OCI-M2 (cell line): ENCODE data around the gene ADAM12.

Source experiments
- DNase-seq: peaks from one replicate; lab custom pipeline; 2025; ENCODE audit not compliant: unreplicated experiment; lab: John Stamatoyannopoulos, UW

The ADAM12 gene

DNA sequence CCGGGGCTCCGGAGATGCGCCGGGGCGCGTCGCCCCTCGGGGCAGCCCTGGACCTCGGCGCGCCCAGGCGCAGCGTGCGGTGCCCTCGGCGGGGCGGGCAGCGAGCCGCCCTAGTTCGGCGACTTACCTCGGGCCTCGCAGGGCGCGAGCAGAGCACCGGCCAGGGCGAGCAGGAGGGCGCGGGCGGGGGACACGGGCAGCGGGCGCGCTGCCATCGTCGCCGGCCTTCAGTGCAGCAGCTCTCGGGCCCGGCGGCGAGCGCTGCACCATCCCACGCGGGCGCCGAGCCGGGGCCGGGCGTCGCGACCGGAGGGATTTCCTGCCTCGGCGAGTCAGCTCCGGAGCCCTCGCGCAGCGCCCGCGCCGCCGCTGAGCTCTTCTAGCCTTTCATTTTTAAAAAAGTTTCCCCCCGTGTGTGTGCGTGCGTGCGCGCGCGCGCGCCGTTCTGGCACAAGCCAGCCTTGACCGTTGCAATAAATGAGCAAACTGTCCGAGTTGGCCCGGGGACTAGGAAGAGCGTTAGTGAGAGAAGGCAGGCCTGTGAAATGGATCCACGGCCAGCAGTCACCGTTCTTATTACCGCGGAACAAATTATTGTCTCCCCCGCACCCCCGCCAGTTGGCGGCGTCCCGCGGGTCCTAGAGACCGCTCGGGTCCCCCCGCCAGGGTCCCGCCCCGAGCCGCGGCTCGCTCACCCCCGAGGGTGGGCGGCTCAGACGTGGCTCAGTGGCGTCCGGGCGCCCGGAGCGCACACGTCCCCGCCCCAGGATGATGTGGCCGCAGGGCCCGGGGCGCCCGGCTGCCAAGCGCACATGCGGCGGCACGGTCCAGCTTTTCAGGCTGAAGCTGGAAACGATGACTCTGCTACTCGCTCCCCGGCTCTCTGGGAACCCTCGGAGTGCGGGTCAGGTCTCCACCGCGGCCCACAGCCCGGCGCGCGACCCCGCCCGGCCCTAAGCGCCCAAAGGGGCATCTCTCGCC lies at the start of gene ADAM12:
TSS of gene ADAM12 (minus strand) at position 547 of the 981 bp plus-strand sequence. CDS start at position 215, 332 bp downstream.
- no peak for DNase-seq

DNA sequence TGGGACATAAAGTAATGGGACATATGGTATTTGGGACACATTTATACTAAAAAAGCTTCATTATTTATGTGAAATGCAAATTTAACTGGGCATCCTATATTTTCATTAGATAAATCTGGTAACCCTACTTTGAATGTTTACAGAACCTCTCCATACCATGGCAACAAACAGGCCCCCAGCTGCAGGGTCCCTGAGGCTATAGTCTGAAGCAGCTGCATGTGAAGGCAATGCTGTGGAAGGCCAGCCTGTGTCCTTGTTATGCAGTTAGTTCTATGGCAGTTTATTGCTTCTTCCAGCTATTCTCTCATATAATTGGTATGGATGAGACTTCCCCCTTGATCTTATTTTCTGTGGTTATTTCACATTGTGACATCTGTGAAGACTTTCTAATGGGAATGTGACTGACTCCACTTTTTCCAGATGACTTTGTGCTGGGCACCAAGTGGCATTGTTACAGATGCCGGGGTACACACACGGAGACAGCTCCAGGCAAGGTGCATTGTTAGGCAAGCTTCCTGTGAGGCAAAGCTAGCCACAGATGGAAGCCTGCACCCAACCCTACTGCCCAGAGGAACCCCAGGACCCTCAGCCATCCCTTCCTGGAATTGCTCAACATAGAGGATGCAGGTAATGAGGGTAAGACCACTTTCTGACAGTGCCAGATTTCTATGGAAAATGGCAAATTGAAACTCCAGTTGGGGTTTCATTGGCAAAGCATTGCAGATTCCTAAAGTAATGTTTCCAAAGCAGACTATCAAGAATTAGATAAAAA lies 49.5 kb upstream of the ADAM12 start:
- no peak for DNase-seq

GRCh38 chr10:126434235-126434634 lies 46.0 kb upstream of the ADAM12 start:
- DNase-seq, result no peak

DNA sequence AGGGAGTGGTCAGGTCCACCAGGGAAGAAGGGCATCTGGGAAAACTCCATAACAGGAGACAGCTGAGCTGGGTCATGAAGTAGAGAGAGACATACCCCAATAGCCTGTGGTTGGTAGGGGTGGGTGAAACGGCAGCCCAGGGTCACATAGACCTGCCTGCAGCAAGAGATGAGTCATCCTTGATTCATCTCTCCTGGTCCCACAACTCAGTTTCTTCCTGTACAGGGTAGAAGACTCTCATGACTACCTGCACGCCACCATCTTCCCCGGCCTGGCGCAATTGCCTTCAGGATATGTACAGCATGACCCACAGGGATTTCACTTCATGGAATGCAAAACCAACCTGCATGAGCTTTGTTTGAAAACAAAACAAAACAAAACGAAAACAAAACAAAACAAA lies 45.1 kb upstream of the ADAM12 start:
- no peak for DNase-seq

- DNase-seq, result no peak
Measured at GRCh38 chr10:126432507-126432906, 44.2 kb upstream of the ADAM12 start.

- no peak for DNase-seq
Measured at GRCh38 chr10:126431816-126432215, 43.5 kb upstream of the ADAM12 start.

DNA sequence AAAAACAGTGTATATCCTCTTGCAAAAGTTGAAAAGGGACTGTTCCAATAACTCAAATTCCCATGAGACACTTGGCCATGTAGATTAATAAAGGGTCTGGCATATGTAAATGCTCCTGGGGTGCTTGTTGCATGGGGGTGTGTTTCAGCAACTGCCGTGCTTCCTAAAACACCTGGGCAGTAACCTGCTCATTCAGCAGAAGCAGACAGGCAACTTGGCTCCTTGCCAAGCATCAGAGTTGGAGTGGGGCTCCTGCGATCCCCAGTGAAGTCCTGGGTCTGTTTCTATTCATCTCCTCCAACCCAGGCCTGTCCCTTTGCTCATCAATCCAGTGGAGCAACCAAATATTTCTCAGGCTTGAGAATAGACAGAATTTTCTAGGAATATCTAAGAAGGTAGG lies 42.2 kb upstream of the ADAM12 start:
- no peak for DNase-seq

GRCh38 chr10:126429275-126429674 lies 41.0 kb upstream of the ADAM12 start:
- DNase-seq, result no peak

- DNase-seq, result no peak
Measured at GRCh38 chr10:126425489-126426065, 37.3 kb upstream of the ADAM12 start.

DNA sequence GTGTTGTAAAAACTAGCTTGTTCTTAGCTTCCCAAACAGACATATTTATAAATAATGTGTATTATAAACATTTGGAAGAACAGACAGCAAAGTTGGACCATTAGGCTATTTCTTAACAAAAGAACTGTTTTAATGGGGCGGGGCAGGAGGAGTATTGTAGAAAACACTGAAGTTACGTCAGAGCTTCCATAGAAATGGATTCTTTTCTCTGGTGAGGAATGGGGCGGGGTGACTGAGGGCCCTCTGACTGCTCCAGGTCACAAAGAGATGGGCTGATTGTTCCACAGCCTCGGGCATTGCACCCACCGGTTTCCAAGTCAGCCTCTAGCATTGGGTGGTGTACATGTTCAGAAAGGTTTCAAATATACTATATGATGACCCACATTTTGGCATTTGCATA lies 36.8 kb upstream of the ADAM12 start:
- no peak for DNase-seq

DNA sequence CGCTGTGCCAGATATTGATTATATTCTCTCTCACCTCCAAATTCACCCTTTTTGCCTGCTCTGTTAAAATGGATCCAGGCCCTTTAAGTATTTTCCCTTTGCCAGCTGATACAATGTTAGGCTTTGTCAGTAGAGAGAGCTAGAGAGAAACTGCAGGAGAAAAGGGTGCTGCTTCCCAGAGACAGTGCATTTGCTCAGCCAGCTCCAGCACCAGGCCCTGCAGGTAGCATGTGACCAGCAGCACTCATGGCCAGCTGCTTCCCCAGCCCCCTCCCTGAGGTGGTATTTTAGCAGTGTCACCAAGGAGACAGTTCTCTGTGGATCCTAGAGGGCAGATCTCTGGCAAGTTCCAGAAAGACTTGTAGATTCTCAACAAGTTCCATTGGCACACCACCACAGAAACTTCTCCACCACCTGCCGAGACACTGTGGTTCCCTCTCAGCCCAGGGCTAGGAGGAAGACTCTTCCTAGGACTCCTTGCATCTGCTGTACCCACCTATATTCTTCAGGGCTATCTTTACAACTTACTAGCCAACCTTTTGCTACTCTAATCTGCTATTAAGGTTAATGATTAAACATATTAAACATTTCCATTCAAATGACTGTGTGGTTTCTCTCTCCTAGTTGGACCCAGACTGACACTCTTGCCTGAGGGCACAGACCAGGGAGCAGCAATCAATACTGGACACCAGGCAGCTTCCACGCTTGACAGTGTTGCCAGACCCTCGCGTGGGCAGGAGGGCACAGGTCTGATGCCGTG lies 35.6 kb upstream of the ADAM12 start:
- DNase-seq, result no peak

DNA sequence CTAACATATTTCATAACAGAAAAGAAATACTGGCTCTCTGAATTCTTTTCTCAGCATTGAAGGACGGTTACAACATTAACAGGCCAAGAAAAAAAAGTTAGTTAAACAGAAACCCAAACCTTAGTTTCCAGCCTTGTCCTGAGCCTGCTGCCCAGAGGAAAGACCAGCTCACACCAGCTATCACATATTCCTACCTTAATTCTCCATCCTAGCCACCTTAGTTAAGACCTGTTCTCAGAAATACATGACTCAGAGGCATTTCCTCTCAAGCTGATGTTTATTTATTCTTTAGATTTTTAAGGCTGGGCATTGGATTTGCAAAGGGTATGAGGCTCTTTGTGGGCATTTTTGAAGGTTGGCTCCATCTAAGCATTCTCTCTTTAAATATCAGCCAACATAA lies 34.3 kb upstream of the ADAM12 start:
- DNase-seq, result no peak

DNA sequence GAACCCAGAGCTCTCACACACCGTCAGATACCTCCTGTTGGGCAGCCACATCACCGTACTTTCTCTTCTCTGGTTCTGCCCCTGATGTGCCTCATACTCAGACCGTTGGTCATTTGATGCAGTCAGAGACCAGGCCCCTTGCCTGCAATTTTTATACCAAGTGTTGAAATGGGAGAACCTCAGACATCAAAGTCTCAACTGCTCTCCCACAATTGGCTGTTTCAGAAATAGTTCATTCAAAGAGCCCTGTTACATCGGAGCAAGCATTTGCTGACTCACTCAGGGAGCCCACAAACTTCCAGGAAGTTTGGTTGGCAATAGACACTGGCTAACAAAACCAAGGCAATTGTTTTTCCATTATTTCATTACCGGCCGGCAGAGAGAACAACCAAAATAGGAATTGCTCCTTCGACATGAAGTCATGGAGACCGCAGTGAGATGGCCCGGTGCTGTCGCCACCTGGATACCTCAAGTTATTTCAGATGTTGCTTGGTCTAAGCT lies 33.5 kb upstream of the ADAM12 start:
- no peak for DNase-seq

DNA sequence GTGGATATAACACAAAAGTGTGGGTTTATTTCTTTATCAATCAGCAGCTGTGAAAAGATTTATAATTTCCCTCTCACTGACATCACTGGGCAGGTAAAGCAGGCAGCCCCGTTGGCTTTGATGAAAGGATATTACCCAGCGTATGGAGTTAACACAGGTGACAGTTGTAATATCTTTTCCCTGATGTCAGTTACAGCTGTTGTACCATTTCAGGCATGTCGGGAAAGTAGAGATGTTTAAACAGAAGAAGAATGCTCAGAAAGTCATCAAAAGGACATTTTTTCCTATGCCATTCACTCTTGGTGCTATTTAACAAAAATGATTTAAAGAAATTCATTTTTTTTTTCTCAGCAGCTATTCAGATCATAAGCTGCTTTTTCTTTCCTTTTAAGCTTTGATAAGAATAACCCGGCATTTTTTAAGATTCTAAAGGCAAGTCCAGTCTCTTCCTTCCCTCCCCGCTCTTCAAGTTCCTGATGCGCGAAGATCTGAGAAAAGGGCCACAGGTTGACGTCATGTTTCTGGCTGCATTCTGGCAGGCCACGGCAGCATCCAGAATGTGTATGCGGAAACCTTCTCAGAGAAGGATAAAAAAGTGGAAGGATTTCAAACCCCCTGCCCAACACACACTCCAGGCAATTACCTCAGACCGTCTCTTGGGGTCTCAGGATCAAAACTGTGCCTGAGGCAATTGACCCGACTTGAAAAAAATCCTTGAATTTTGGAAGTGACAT lies 32.5 kb upstream of the ADAM12 start:
- DNase-seq, result no peak

DNA sequence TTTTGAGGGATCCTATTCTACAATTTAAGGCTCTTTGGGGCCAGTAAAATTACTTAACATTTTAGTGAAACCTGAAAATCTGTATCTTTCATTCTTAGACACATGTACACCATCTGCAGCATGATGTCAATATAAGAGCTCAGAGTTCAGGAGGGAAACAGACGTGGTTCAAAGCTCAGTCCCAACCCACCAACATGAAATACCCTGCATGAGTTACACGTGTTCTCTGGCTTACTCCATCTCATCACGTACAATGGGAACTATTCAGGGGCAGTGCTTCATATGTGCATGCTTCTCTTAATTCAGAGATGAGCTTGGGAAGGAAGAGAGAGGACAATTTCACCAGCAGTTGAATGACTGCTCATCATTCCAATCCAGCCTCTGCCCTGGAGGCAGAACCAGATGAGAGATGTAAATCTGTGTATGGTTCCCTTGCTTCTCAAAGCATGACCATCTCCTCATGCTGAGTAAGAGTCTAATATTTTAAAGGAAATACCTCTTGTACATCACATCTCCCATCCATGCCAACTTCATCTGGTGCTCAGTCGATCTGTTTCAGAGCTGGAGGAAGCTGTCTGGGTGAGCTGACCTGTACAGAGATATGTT lies 29.0 kb upstream of the ADAM12 start:
- DNase-seq, result no peak

DNA sequence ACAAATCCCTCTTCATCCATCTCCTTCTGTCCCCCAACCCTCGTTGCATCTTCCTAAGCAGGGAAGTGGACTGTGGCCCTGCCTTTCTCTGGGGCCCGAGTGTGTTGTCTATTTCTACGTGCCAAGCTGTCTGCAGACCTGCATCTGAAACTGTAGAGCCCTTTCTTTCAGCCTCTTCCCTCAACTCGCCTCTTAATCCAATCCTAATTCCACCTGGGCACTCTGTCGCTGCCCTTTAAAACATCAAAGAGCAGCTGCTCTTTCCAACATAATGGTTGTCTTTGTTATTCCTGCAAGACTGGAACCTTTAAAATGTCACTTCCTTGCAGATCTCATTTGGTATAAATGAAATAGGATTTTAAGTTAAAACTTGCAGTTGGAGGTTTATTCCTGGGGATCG lies 21.5 kb upstream of the ADAM12 start:
- DNase-seq, result no peak

DNA sequence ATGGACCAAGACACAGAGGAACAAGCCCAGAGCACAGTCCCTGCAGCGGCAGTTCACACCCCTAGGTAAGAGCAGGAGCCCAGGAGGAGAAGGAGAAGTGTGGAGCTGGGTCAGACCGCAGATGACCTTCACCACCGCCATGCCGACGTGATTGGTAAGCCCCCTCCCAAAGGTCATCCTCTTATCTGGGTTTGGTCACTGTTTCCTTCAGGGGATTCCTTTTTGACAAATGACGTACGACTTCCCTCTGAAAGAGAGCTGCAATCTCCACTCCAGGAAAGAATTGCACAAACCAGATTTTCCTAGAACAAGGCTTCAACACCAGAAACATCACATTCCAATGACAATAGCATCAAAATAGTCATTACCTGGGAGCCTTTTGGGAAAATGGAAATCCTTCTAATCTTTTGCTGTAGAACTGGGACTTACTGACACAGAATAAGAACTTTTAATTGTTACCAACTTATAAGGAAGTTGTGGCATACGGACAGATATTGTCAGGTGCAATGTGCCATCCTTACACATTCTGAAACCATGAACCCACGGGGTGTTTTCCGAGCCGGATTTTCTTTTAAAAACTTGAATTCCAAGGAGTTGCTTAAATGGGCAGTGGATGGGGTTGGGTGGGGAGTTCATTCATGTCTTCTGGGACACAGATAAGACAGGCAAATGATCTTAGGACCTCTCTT lies 20.8 kb upstream of the ADAM12 start:
- DNase-seq, result no peak

DNA sequence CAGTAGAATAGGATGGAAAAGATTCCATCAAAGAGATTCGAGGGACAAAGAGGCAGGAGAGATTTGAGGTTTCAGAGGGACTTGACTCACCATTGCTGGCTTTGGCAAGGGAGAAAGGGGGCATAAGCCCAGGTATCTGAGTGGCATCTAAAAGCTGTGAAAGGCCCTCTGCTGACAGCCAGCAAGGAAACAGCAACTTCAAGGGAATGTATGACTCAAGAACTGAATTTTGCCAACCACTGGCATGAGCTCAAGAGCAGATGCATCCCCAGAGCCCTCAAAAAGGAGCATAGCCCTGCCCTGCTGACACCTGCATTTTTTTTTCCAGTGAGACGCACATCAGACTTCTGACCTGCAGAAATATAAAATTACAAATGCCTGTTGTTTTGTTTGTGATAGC lies 19.6 kb upstream of the ADAM12 start:
- DNase-seq, result no peak

- DNase-seq, result no peak
Measured at GRCh38 chr10:126405239-126405775, 17.0 kb upstream of the ADAM12 start.
